ENCODE data around the gene SPG7.
"Not testable (repeated sequence)": the region's sequence is repeated elsewhere in the genome, so short reads cannot be mapped to it uniquely, and the experiment has no call there.

Gene SPG7

GRCh38 chr16:89582614-89583196, 74.5 kb downstream of the SPG7 start:
- DNase-seq: no peak

DNA sequence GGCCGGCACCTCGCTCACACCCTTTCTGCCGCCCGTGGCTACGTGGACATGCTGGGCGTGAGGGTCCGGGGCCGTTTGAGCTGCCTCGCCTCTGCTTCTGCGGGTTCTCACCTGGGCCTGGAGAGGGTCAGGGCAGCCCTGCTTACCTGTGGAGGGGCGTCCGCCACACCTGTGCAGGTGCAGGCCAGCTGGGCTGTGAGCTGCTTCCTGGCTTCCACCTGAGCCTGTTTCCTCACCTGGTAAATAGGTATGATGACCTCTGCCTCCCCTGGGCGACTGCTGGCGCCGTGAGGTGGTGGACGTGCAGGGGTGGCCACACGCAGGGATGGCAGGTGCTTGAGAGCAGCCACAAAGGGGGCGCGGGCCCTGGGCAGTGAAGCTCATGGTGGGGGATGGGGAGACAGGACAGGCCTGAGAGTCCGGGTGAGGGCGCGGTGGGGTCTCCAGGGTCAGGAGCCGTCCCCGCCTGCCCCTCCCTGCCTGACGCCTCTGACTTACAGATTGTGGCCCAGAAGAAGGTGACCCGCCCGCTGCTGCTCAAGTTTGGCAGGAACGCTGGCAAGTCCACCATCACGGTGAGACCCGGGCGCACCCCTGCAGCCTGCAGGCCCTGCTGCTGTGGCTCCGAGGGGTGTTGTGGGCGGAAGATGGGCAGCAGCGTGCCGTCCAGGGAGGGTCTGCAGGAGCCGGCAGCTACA, 75.1 kb downstream of the SPG7 start:
- DNase-seq: no peak

DNA sequence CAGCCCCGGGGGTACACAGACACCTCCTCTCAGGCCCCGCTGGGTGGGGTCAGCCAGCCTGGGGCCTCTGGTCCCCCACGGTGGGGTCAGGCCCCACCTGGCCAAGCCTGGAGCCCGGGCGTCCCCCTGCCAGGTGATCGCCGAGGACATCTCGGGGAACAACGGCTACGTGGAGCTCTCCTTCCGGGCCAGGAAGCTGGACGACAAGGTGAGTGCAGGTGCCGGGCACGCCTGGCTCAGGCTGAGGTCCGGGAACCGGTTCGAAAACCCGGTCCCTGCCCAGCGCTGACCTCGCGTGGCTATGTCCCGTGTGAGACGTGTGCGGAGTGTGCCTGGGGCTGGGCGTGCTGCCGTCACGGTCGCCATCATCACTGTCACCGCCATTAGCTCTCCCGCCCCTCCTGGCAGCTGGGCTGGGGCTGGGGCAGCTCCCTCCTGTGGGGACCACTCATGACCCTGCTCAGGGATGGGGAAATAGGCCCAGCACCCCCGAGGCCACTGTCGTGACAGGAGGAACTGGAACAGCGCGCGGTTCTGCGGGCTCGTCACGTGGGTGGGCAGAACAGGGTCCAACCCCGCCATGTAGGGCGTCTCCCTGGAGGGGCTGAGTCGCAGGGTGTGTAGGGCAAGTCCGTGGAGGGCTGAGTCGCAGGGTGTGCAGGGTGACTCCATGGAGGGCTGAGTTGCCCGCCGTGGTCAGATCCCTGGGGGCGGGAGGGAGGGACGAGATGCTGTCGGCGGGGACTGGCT, 75.9 kb downstream of the SPG7 start:
- DNase-seq: no peak

DNA sequence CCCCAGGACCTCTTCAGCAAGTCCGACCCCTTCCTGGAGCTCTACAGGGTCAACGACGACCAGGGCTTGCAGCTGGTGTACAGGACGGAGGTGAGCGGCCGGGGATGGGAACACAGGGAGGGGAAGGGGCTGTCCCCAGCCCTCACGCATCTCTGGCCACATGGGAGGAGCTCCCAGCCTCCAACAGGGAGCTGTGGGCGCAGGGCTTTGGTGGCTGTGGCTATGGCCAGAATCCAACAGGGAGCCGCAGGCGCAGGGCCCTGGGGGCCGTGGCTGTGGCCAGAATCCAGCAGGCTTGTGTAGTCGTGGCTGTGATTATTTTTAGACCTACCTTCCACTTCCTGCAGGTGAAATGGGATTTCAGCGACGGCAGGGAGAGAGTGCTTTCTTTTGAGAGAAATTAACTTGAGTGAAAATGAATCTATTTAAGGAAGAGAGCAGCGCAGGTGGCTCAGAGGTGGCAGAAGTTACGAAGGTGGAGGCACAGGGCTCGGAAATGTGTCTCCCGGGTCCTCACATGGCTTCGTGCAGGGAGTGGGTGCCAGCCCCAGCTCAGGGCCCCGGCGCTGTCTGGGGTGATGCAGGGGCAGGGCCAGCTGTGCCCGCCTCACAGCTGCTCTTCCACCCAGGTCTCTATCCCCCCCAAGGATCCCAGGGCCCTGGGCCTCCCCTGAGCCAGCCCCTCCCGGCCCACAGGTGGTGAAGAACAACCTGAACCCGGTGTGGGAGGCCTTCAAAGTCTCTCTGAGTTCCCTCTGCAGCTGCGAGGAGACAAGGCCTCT, 76.8 kb downstream of the SPG7 start:
- no peak for DNase-seq

DNA sequence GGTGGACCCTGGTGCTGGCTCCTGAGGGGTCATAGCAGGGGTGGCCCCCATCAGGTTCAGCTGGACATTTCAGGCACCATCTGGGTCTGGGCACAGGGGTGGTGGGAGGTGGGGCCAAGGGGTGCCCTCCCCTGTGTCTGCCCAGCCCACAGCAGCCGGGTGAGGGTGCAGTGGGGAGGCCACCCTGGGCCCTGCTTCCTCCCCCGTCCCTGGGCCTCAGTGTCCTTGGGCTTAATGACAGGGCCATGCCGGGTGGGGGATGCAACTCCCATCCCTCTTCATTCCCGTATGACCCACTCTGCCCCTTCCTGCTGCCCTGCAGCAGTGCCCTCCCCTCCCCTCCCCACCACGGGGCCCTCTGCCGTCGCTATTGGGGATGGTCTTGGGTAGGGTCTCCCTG, 78.0 kb downstream of the SPG7 start:
- no peak for DNase-seq

DNA sequence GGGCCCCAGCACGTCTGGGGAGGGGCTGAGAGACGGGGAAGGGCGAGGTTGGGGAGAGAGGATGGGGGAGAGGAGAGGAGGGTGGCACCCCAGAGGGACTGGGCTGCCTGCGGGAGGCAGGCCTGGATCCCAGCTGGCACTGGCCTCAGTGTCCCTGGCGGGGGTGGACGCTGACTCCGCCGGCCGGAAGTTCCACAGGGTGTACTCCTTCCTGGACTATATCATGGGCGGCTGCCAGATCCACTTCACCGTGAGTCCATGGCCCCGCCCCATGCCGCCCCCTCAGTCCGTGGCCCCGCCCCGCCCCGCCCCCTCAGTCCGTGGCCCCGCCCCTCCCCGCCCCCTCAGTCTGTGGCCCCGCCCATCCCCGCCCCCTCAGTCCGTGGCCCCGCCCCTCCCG, 78.7 kb downstream of the SPG7 start:
- peak; percentile 19 for DNase-seq

GRCh38 chr16:89587676-89588075, 79.5 kb downstream of the SPG7 start:
- DNase-seq: not testable (repeated sequence)

GRCh38 chr16:89588413-89589109, 80.4 kb downstream of the SPG7 start:
- DNase-seq: no peak

DNA sequence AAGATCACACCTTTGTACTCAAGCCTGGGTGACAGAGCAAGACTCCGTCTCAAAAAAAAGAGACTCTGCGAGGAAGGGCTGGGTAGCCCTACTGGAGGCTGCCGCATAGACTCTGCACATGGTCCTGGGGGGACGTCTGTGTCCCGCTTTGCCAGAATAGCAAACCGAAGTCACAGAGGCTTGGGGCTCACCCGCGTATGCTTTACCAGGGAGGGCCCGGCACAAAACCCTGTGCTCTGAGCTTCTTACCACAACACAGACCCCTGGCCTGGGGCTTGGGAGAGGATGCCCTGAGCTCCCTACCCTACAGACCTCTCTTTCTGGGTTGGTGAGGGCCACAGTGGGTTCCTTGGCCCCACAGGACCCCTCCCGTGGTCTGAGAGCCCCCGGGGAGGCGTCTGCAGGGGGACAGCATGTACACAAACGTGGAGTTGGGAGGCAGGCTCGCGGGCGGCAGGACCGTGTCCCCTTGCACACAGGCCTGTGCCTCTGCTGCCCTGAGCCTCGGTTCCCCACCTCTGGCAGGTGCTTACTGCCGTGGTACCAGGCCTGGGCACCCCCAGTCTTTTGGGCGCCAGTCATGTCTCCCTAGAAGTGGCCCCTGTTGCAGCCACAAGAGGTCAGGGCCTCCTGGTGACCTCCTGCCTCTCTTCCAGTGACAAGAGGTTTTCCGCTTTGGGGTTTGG, 81.2 kb downstream of the SPG7 start:
- no peak for DNase-seq

GRCh38 chr16:89593841-89594240, 85.6 kb downstream of the SPG7 start:
- DNase-seq: no peak

DNA sequence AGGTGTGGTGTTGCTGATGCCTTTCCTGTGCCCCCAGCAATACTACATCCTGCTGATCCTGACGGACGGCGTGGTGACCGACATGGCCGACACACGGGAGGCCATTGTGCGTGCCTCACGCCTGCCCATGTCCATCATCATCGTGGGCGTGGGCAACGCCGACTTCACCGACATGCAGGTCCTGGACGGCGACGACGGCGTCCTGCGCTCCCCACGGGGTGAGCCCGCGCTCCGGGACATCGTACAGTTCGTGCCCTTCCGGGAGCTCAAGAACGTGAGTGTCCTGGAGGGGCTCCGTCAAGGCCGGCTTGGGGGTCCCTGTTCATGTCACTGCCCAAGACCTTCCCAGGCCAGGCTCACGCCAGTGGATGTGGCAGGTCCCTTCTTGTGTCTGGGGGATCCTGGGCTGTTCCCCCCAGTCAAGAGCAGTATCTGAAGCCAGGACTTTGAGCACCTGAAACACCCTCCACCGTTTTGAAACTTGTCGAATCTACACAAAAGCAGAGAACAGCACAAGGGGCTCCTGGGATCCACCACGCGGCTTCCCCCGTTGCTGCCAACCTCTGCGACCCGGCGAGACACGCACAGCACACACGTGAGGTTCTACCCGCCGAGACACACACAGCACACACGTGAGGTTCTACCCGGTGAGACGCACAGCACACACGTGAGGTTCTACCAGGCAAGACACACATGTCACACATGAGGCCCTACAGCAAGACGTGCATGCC, 87.3 kb downstream of the SPG7 start:
- DNase-seq: no peak

DNA sequence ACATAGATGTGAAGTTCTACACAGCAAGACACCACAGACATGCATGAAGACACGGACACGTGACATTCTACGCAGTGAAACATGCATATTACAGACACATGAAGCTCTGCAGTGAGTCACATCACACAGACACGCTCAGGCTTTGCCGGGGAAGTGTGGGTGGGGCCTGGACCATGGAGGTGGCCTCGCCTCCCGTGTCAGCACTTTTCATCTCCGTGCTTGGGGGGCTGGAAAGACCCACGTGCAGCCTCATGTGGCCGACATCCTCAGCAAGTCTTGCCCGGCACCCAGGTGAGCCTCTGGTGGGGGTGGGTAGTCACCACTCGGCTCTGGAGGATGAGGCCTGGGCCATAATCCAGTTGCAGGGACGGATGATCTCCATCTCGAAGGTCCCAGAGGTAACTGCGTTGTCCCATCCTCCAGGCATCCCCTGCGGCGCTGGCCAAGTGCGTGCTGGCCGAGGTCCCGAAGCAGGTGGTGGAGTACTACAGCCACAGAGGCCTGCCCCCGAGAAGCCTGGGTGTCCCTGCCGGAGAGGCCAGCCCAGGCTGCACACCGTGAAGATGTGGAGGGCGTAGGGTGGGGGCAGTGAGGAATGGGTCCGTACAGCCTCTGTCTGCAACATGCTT, 88.0 kb downstream of the SPG7 start:
- DNase-seq: no peak

- no peak for DNase-seq
Observed at GRCh38 chr16:89596957-89597649, 88.9 kb downstream of the SPG7 start.

GRCh38 chr16:89598199-89598598, 90.0 kb downstream of the SPG7 start:
- peak; percentile 11 for DNase-seq

- DNase-seq: no peak
Observed at GRCh38 chr16:89599451-89599858, 91.3 kb downstream of the SPG7 start.

DNA sequence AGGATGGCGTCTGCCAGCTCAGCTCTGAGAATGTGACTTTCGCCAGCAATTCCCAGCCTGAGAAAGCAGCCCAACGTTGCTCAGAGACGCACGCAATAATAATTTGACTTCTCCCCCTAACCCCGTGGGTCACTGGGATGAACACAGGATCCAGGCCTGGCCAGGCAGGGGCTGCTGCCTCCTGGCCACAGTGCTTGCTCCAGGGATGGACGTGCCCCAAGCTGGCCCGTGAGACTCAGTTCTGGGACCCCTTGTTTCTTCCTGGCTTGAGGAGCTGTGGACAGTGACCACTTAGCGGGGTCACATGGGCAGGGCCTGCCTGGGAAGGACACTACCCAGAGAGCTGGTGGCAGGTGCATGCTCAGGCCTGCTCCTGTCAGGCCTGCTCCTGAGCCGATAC, 91.7 kb downstream of the SPG7 start:
- no peak for DNase-seq

DNA sequence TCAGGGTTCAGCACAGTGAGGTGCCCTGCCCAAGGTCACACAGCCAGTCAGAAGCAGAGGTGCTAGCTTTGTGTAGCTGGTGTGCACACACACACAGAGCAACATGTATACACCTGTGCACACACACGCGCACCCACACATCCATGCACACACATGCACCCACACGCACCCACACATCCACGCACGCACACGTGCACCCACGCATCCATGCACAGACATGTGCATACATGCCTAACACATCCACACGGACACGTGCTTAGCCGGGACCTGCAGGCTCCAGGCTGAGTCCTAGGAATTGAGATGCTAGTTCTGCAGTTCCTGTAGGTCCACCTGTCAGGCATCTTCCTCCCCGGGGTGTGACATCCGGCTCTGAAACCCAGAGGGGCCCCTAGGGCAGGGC, 92.2 kb downstream of the SPG7 start:
- no peak for DNase-seq

DNA sequence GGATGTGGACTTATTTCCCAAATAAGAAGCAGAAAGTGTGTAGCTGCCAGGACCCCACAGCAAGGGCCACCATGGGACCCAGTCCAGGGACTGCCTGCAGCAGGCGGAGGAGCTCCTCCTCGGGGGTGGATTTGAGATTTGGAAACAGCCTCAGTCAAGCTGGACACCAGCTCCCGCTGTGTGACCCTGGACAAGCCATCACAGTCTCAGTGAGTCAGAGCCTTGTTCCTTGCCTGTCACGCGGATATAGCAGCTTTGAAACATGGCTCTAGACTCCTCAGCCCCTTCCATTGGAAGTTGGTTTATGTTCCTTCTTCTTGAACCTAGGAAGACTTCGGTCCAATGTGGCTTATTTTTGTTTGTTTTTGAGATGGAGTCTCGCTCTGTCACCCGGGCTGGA, 92.8 kb downstream of the SPG7 start:
- DNase-seq: no peak

DNA sequence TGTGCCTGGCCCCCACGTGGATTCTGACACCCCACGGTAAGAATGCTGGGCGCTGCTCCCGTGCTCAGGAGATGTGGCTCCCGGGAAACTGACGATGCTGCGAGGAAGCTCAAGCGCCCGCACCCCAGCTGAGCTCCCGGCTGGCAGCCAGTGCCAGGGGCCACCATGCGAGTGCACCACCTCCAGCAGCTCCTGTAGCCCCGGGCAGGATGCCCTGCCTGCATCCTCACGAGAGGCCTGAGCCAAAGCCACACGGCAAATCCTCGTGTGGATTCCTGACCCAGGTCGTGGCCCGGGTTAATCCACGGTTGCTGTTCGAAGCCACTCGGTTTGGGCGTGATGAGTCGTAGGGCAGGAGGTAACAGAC, 93.7 kb downstream of the SPG7 start:
- no peak for DNase-seq

- peak; percentile 53 for DNase-seq
Observed at GRCh38 chr16:89602273-89602951, 94.2 kb downstream of the SPG7 start.

Measured in T1000 (cell line).